Liver (tissue), 9 donors: ENCODE results near the gene P2RX7. TPM values are rescaled to one million over a fixed set of nuclear protein-coding genes. Genes with fewer than 3 reads are reported as not detected.

Experiments
- DNase-seq: peaks from one replicate; pipeline ENCODE4 v3.0.0-alpha.2; 2017; ENCODE audit warnings: low spot score
- H3K27ac ChIP-seq, 2 donors: one replicate each; pipeline ENCODE4 v1.7.0; 2013; ENCODE audit warnings: inconsistent platforms in 2 of 2, low read length in 2 of 2, control low read depth in 1 of 2, low read depth in 1 of 2, mild to moderate bottlenecking in 1 of 2
- H3K27me3 ChIP-seq, 4 donors: one replicate each; pipeline versions ENCODE4 v1.6.1 to v1.7.0; 2013; ENCODE audit warnings: low read length in 3 of 4, inconsistent platforms in 1 of 4, mild to moderate bottlenecking in 1 of 4, moderate library complexity in 1 of 4; ENCODE audit not compliant: control insufficient read depth in 4 of 4, insufficient read depth in 4 of 4
- H3K36me3 ChIP-seq, 4 donors: one replicate each; pipeline versions ENCODE4 v1.6.1 to v1.7.0; 2013; ENCODE audit warnings: low read length in 3 of 4, mild to moderate bottlenecking in 3 of 4, low read depth in 1 of 4, moderate library complexity in 1 of 4; ENCODE audit not compliant: control insufficient read depth in 4 of 4, insufficient read depth in 3 of 4
- H3K4me1 ChIP-seq, 4 donors: one replicate each; pipeline versions ENCODE4 v1.6.1 to v1.7.0; 2013; ENCODE audit warnings: low read length in 3 of 4, mild to moderate bottlenecking in 3 of 4, moderate library complexity in 1 of 4; ENCODE audit not compliant: control insufficient read depth in 4 of 4, insufficient read depth in 4 of 4
- H3K4me3 ChIP-seq, 3 donors: one replicate each; pipeline versions ENCODE4 v1.6.1 to v1.7.0; 2013; ENCODE audit warnings: low read length in 3 of 3, control low read depth in 1 of 3, low read depth in 1 of 3, mild to moderate bottlenecking in 1 of 3
- H3K9ac ChIP-seq, 2 donors: one replicate each; pipeline ENCODE4 v1.7.0; 2013; ENCODE audit warnings: low read length in 2 of 2, mild to moderate bottlenecking in 2 of 2, moderate library complexity in 2 of 2, control low read depth in 1 of 2, low read depth in 1 of 2
- H3K9me3 ChIP-seq, 4 donors: one replicate each; pipeline versions ENCODE4 v1.6.1 to v1.7.0; 2013; ENCODE audit warnings: low read length in 3 of 4; ENCODE audit not compliant: control insufficient read depth in 4 of 4
- EGR1 ChIP-seq, 2 donors: IDR thresholded peaks; 2 replicates each; pipeline ENCODE4 v1.6.1; 2016 to 2018; ENCODE audit warnings: antibody characterized with exemption in 2 of 2, low read depth in 2 of 2
- GABPA ChIP-seq, 2 donors: IDR thresholded peaks in 1 of 2; conservative IDR thresholded peaks in 1 of 2; 2 replicates each; pipeline ENCODE4 v1.6.1; 2016; ENCODE audit warnings: antibody characterized with exemption in 2 of 2, mild to moderate bottlenecking in 1 of 2, moderate library complexity in 1 of 2
- HNF4A ChIP-seq, 2 donors: conservative IDR thresholded peaks; 2 replicates each; pipeline ENCODE4 v1.6.1; 2016; ENCODE audit warnings: antibody characterized with exemption in 2 of 2, mild to moderate bottlenecking in 2 of 2
- HNF4G ChIP-seq: IDR thresholded peaks from 2 replicates; pipeline ENCODE4 v1.6.1; 2016; ENCODE audit warnings: antibody characterized with exemption
- JUND ChIP-seq, 2 donors: IDR thresholded peaks; 2 replicates each; pipeline ENCODE4 v1.6.1; 2016; ENCODE audit warnings: antibody characterized with exemption in 2 of 2
- NR2F2 ChIP-seq: IDR thresholded peaks from 2 replicates; pipeline ENCODE4 v1.6.1; 2016; ENCODE audit warnings: antibody characterized with exemption
- RAD21 ChIP-seq, 2 donors: IDR thresholded peaks; 2 replicates each; pipeline ENCODE4 v1.6.1; 2016; ENCODE audit warnings: antibody characterized with exemption in 2 of 2, mild to moderate bottlenecking in 2 of 2
- RXRA ChIP-seq, 2 donors: IDR thresholded peaks; 2 replicates each; pipeline ENCODE4 v1.6.1; 2017 to 2018; ENCODE audit warnings: antibody characterized with exemption in 2 of 2, mild to moderate bottlenecking in 1 of 2
- SP1 ChIP-seq: IDR thresholded peaks from 2 replicates; pipeline ENCODE4 v1.6.1; 2018; ENCODE audit warnings: antibody characterized with exemption, mild to moderate bottlenecking
- TAF1 ChIP-seq: conservative IDR thresholded peaks from 2 replicates; pipeline ENCODE4 v1.6.1; 2016; ENCODE audit warnings: antibody characterized with exemption, mild to moderate bottlenecking
- YY1 ChIP-seq: IDR thresholded peaks from 2 replicates; pipeline ENCODE4 v1.6.1; 2016; ENCODE audit warnings: antibody characterized with exemption, mild to moderate bottlenecking
- WGBS: extraction: QIAGEN DNeasy Blood & Tissue Kit; methylation state at CpG from one replicate; pipeline ENCODE4 v1.1.7; 2013; 5-methylcytosine and 5-hydroxymethylcytosine counted together
- polyA plus RNA-seq, 2 donors: library from polyadenylated mRNA; stranded (reverse) in 1 of 2; unstranded in 1 of 2; fragments of 200-250 nt in 1 of 2; fragments of >200 nt in 1 of 2; fragmentation: Nextera tagmentation in 1 of 2; extraction: Ambion mirVana in 1 of 2; gene quantifications; one replicate each; pipeline versions ENCODE4 v1.2.1 to v1.2.3, GENCODE V29; 2013 to 2015
- total RNA-seq, 2 donors: library from RNA; depleted of rRNA; stranded (reverse); fragments of >200 nt; gene quantifications; one replicate each; pipeline ENCODE4 v1.2.3, GENCODE V29; 2014
- TF ChIP-seq, protein P1 (sequence below): IDR thresholded peaks from 2 replicates; pipeline ENCODE4 v1.6.1; 2016; ENCODE audit warnings: antibody characterized with exemption
- TF ChIP-seq, protein P2 (sequence below): IDR thresholded peaks from 2 replicates; pipeline ENCODE4 v1.6.1; 2016; ENCODE audit warnings: antibody characterized with exemption, mild to moderate bottlenecking
- TF ChIP-seq, protein P3 (sequence below): IDR thresholded peaks from 2 replicates; pipeline ENCODE4 v1.6.1; 2016; ENCODE audit warnings: antibody characterized with exemption
- TF ChIP-seq, protein P4 (sequence below): fragments of 150-350 bp; IDR thresholded peaks from 2 replicates; pipeline ENCODE4 v1.5.1; 2017; ENCODE audit warnings: improper control_type of control experiment, low read depth, low read length; ENCODE audit not compliant: missing input control
- TF ChIP-seq, protein P5 (sequence below): IDR thresholded peaks from 2 replicates; pipeline ENCODE4 v1.6.1; 2016; ENCODE audit warnings: antibody characterized with exemption
- donor health status: healthy.
- donor health status: healthy.
- donor health status: healthy.
- donor health status: healthy.
- donor health status: healthy.

Gene P2RX7
- total and polyA plus RNA-seq, 4 donors = 1.2 to 3.2 (median 2.2) TPM

DNA sequence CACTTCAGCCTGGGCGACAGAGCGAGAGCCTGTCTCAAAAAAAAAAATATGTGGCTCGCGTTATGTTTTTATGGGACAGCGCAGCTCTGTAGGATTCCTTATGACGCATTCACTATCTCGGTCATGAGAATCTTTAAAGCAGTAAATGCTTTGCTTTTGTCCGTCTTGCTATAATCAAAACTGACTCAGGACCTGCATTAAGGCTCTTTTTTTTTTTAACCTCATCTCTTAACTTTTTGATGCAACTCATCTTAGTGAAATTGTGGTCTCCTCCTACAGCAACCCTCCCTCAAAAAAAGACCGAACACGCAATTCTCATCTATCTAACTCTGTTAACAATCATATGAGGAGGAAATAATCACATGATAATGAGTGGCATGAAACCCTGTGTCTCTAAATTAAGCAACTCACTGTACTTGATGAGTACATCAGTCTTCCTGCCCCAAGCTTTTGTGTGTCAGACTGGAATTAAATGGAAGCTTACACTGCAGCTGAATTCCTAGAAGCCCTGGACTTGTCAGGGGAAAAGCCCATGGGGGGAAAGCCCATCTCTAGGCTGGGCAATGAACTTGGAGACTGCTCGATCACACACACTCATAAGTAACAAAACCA, 81.6 kb downstream of the P2RX7 start:
- Histone ChIP-seq H3K27me3 (no peaks in the 10 kb centered on the region), H3K9me3 (no peaks in the 10 kb centered on the region), H3K36me3 (peaks cover 0 to 4% (median 0%) of the 10 kb centered on the region in 4 donors), H3K27ac (peak overlapping the region; percentile 87 to 98), H3K9ac (peak overlapping the region in 1 of 2 donors; percentile 41), H3K4me1 (peaks cover 5 to 31% (median 18%) of the 10 kb centered on the region in 4 donors), H3K4me3 (no peak overlapping the region)
- no peak for TF ChIP-seq RXRA (IDR thresholded peaks at IDR 0.05)
- TF ChIP-seq JUND (IDR thresholded peaks at IDR 0.05) = no peak
- TF ChIP-seq, protein P1, sequence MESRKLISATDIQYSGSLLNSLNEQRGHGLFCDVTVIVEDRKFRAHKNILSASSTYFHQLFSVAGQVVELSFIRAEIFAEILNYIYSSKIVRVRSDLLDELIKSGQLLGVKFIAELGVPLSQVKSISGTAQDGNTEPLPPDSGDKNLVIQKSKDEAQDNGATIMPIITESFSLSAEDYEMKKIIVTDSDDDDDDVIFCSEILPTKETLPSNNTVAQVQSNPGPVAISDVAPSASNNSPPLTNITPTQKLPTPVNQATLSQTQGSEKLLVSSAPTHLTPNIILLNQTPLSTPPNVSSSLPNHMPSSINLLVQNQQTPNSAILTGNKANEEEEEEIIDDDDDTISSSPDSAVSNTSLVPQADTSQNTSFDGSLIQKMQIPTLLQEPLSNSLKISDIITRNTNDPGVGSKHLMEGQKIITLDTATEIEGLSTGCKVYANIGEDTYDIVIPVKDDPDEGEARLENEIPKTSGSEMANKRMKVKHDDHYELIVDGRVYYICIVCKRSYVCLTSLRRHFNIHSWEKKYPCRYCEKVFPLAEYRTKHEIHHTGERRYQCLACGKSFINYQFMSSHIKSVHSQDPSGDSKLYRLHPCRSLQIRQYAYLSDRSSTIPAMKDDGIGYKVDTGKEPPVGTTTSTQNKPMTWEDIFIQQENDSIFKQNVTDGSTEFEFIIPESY = no peak
- no peak for TF ChIP-seq TAF1
- no peak for TF ChIP-seq EGR1 (IDR thresholded peaks at IDR 0.05; ENCODE audit: low read depth in 2 of 2)
- TF ChIP-seq, protein P2, sequence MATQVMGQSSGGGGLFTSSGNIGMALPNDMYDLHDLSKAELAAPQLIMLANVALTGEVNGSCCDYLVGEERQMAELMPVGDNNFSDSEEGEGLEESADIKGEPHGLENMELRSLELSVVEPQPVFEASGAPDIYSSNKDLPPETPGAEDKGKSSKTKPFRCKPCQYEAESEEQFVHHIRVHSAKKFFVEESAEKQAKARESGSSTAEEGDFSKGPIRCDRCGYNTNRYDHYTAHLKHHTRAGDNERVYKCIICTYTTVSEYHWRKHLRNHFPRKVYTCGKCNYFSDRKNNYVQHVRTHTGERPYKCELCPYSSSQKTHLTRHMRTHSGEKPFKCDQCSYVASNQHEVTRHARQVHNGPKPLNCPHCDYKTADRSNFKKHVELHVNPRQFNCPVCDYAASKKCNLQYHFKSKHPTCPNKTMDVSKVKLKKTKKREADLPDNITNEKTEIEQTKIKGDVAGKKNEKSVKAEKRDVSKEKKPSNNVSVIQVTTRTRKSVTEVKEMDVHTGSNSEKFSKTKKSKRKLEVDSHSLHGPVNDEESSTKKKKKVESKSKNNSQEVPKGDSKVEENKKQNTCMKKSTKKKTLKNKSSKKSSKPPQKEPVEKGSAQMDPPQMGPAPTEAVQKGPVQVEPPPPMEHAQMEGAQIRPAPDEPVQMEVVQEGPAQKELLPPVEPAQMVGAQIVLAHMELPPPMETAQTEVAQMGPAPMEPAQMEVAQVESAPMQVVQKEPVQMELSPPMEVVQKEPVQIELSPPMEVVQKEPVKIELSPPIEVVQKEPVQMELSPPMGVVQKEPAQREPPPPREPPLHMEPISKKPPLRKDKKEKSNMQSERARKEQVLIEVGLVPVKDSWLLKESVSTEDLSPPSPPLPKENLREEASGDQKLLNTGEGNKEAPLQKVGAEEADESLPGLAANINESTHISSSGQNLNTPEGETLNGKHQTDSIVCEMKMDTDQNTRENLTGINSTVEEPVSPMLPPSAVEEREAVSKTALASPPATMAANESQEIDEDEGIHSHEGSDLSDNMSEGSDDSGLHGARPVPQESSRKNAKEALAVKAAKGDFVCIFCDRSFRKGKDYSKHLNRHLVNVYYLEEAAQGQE = no peak
- TF ChIP-seq HNF4A (conservative IDR thresholded peaks at IDR 0.05) = no peak
- TF ChIP-seq, protein P3, sequence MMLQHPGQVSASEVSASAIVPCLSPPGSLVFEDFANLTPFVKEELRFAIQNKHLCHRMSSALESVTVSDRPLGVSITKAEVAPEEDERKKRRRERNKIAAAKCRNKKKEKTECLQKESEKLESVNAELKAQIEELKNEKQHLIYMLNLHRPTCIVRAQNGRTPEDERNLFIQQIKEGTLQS = no peak
- TF ChIP-seq SP1 = no peak
- no peak for TF ChIP-seq YY1
- TF ChIP-seq RAD21 (IDR thresholded peaks at IDR 0.05) = no peak
- TF ChIP-seq NR2F2 = no peak
- TF ChIP-seq HNF4G = no peak
- no peak for TF ChIP-seq GABPA (IDR thresholded peaks at IDR 0.05 in 1 of 2, conservative IDR thresholded peaks at IDR 0.05 in 1 of 2)
- TF ChIP-seq, protein P4, sequence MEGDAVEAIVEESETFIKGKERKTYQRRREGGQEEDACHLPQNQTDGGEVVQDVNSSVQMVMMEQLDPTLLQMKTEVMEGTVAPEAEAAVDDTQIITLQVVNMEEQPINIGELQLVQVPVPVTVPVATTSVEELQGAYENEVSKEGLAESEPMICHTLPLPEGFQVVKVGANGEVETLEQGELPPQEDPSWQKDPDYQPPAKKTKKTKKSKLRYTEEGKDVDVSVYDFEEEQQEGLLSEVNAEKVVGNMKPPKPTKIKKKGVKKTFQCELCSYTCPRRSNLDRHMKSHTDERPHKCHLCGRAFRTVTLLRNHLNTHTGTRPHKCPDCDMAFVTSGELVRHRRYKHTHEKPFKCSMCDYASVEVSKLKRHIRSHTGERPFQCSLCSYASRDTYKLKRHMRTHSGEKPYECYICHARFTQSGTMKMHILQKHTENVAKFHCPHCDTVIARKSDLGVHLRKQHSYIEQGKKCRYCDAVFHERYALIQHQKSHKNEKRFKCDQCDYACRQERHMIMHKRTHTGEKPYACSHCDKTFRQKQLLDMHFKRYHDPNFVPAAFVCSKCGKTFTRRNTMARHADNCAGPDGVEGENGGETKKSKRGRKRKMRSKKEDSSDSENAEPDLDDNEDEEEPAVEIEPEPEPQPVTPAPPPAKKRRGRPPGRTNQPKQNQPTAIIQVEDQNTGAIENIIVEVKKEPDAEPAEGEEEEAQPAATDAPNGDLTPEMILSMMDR = no peak
- TF ChIP-seq, protein P5, sequence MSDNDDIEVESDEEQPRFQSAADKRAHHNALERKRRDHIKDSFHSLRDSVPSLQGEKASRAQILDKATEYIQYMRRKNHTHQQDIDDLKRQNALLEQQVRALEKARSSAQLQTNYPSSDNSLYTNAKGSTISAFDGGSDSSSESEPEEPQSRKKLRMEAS = no peak
- WGBS = 78% methylated on average over 11 of the region's 11 CpGs
- no peak for DNase-seq
